GM10266 (cell line): ENCODE measurements around the gene DACH1.
"Not testable (repeated sequence)": the region's sequence is repeated elsewhere in the genome, so short reads cannot be mapped to it uniquely, and the experiment has no call there.

Source experiments
- DNase-seq: peaks from one replicate; pipeline ENCODE4 v3.0.0; 2012; ENCODE audit errors: extremely low spot score
- CTCF ChIP-seq: IDR thresholded peaks from 2 replicates; pipeline ENCODE4 v1.5.1; 2012; ENCODE audit warnings: mild to moderate bottlenecking, low read depth; ENCODE audit not compliant: control insufficient read depth, insufficient read depth; ENCODE audit errors: missing control alignments

DACH1 gene

DNA sequence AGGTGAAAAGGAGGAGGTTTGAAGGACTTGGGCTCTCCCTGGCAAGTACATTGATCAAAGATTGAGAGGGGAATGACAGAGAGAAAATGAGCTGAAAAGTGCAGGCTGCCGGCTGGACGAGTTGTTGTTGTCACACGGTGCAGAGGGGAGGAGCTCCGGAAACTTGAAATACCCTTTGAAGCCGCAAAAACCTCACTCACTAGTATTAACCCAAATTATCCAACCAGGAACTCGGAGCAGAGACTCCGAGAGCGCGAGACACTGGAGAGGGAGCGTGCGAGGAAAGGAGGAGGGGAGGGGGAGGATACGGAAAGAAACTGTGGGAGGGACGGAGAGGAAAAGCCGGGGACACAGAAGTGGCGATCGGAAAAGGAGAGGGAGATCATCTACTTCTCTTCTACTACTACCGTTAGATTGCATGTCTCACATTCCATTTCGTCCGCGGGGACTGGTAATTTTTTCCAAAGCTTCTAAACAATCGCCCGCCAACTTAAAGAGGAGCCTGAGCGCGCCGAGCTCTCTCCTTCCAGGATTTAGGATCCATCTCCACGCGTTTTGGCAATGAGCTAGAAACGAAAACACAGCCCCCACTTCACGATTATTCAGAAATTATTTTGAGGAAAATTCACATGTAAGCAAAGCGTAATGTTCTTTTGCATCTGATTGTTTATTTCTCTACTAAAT is at the start of gene DACH1:
TSS of gene DACH1 (minus strand) at position 74 of the 684 bp plus-strand sequence.
- TF ChIP-seq CTCF = no peak
- peak; percentile 65 for DNase-seq

- no peak for DNase-seq
- no peak for TF ChIP-seq CTCF
Measured at GRCh38 chr13:71913717-71914116, 46.7 kb upstream of the DACH1 start.

DNA sequence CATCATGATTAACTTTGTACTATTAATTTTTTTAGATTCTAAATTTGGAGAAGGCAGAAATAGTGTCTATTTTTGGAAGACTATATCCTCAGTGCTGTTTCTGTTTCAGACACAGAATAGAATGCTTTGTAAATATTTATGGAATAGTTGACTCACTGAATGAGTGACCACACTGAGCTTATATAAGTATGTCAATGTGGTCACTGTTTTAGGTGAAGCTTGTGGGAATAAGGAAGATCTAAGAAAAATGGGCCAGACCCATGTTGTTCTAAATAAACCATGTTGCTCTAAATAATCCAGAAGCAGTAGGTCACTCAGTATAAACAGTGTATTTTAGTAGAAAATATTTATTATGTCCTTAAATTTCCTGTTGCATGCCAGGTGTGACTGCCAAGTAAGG is 45.5 kb upstream of the DACH1 start:
- TF ChIP-seq CTCF = no peak
- no peak for DNase-seq

DNA sequence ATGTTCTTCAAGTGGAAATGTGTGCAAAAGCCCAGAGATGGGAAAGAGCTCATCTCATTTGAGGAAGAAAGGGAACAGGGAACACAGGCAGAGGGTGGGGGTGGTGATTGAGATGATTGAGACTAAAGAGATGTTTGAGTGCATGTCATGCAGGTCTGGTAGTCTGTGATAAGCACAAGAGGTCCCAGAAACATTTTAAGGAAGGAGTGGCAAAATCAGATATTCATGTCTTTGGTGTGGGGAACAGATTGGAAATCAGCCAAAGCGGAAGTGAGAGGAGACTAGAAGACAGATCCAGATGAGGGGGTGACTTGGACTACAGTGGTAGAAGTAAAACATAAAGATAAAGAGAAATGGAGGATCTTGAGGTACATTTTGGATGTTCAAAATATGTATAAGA is 39.4 kb upstream of the DACH1 start:
- DNase-seq = no peak

DNA sequence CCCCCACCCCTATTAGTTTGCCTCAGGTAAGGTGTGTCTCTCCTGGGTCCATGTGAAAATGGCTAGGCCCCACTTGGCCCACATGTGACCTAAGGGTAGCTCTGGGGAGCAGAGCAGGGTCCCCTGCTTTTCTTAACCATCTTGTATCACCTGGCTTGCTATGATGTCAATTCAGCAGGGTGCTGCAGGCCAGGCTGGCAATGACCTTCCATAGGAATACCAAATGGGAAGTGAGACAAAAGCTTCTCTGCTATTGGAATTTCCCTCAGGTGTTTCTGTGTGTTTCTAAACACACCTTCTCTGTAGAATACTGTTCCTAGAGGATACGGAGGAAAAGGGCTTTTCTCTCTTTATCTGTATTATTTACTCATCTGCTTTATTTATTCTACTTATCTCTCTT is 35.7 kb upstream of the DACH1 start:
- TF ChIP-seq CTCF = no peak
- DNase-seq = no peak

More for the DNA sequence above, 39.4 kb upstream of the DACH1 start:
- TF ChIP-seq CTCF = no peak

DNA sequence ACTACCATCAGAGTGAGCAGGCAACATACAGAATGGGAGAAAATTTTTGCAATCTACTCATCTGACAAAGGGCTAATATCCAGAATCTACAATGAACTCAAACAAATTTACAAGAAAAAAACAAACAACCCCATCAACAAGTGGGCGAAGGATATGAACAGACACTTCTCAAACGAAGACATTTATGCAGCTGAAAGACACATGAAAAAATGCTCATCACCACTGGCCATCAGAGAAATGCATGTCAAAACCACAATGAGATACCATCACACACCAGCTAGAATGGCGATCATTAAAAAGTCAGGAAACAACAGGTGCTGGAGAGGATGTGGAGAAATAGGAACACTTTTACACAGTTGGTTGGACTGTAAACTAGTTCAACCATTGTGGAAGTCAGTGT is 26.5 kb upstream of the DACH1 start:
- DNase-seq = not testable (repeated sequence)

DNA sequence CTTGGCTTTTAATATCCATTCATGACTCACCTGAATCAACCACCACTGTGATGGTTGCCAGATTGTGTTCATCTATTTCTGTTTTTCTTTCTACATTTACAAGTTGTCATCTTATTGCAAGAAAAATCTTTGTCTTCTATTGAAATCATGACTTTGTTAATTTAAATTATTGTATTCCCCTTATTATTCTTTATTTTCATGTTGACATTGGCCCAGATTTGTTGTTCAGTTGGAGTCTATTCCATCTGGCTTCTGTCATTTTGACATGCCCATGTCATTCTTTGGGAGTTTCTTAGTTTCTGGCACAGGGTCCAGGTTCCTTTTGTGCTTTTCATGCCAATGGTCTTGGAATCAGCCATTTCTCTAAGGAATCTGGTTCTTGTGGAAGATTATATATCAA is 19.9 kb upstream of the DACH1 start:
- no peak for DNase-seq
- no peak for TF ChIP-seq CTCF

DNA sequence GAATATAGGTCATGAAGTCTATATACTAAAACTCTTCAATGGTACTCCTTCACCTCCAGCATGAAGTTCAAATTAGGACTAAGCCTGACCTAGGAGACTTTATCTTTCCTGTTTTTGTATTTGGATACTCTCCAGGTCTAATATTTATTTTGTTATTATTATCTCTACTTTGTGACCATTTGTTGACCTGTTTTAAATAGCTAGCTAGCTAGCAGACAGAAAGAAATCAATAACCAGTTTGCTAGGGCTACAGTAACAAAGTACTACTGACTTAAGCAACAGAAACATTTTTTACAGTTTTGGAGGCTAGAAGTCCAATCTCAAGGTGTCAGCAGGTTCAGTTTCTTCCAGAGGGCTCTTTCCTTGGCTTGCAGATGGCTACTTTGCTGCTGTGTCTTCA is 15.1 kb upstream of the DACH1 start:
- no peak for DNase-seq
- TF ChIP-seq CTCF = no peak
